Erythroblast (primary cell): ENCODE results near the gene RTF1.
"Not testable (repeated sequence)": the region's sequence is repeated elsewhere in the genome, so short reads cannot be mapped to it uniquely, and the experiment has no call there.

Source experiments
- DNase-seq, 2 experiments: peaks; one replicate each; lab custom pipeline; 2025; lab: John Stamatoyannopoulos, UW
- GATA1 ChIP-seq: IDR thresholded peaks from 2 replicates; pipeline ENCODE4 v1.6.1; 2011; ENCODE audit warnings: low read depth, mild to moderate bottlenecking, control low read depth, low read length, moderate library complexity
- POLR2A ChIP-seq: IDR thresholded peaks from 2 replicates; pipeline ENCODE4 v1.6.1; 2011; ENCODE audit warnings: mild to moderate bottlenecking, low read length

The RTF1 gene

GRCh38 chr15:41464889-41465580 lies 48.1 kb downstream of the RTF1 start:
- no peak for TF ChIP-seq GATA1
- no peak for TF ChIP-seq POLR2A

DNA sequence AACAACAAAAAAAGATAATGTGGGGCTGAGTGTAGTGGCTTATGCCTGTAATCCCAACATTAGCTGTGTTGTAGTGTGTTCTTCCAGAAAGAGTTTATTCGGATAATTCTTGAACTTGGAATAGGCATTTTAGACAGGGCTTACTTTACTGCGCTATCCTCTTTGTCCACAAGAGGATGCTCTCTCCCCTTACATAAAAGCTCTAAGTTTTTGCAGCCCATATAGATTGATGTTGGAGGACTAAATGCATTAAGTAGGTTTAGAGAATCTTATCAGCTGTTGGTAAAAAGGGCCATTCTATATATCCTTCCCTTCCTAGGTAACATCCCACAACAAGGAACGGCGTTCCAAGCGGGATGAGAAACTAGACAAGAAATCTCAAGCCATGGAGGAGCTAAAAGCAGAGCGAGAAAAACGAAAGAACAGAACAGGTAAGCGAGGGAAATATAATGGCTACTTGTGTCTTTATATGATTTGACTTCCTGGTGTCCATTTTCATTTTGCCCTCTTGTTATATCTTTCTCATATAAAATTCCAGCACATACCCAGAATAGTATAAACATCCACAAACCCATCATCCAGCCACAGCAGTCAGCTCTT lies 49.0 kb downstream of the RTF1 start:
- TF ChIP-seq POLR2A (no peak), GATA1 (no peak)
- peak; percentile 62 to 78 for DNase-seq

More at GRCh38 chr15:41464889-41465580, 48.1 kb downstream of the RTF1 start:
- DNase-seq = no peak

- no peak for DNase-seq
- no peak for TF ChIP-seq POLR2A
- TF ChIP-seq GATA1 = no peak
Observed at GRCh38 chr15:41466711-41467110, 49.8 kb downstream of the RTF1 start.

DNA sequence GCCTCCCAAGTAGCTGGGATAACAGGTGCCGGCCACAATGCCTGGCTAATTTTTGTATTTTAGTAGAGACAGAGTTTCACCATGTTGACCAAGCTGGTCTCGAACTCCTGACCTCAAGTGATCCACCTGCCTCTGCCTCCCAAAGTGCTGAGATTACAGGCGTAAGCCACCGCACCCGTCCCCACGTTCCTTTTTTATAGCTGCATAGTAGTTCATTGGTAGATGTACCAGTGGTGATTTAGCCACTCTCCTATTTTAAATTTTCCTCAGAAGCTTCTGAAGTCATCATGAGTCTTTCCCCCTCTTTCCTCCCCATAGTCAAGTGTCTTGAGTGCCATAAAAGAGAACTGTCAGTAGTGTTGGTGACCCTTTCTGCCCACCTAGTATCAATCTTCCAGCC lies 52.7 kb downstream of the RTF1 start:
- not testable (repeated sequence) for DNase-seq

GRCh38 chr15:41473418-41473817 lies 56.5 kb downstream of the RTF1 start:
- no peak for TF ChIP-seq GATA1
- no peak for TF ChIP-seq POLR2A
- DNase-seq = no peak

DNA sequence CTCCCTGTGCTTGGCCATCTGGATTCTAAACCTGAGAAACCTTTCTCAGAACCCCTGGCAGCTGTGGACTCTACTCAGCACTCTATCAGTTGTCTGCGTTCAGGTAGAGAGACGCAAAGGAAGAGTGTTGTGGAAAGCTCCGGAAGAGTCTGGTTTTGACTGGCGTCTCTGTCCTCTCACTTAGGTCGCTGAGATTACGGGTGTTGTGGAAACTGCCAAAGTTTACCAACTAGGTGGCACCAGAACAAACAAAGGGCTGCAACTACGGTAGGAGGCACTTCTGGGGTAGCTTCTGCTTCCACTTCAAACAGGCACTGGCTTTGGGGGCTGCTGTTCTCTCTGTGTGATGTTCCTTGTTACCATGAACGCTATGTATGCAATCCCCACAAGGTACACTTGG lies 57.5 kb downstream of the RTF1 start:
- DNase-seq = no peak
- TF ChIP-seq GATA1 = no peak
- no peak for TF ChIP-seq POLR2A

DNA sequence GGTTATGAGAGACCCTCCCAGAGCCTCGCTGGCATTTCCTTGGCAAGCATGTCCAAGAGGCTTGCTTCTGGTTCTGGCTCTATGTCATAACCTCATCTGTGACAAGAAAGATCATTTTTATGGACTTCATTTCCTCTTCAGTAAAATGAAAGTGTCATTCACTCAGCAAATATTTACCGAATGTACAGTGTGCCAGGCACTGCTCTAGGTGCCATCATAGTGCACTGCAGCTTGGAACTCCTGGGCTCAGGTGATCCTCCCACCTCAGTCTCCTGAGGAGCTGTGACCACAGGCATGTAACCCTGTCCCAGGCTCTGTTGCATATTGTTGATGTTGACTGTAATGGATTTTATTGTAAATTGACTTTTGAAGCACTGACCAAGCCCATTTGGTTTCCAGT lies 58.0 kb downstream of the RTF1 start:
- TF ChIP-seq POLR2A (no peak), GATA1 (no peak)
- no peak for DNase-seq

DNA sequence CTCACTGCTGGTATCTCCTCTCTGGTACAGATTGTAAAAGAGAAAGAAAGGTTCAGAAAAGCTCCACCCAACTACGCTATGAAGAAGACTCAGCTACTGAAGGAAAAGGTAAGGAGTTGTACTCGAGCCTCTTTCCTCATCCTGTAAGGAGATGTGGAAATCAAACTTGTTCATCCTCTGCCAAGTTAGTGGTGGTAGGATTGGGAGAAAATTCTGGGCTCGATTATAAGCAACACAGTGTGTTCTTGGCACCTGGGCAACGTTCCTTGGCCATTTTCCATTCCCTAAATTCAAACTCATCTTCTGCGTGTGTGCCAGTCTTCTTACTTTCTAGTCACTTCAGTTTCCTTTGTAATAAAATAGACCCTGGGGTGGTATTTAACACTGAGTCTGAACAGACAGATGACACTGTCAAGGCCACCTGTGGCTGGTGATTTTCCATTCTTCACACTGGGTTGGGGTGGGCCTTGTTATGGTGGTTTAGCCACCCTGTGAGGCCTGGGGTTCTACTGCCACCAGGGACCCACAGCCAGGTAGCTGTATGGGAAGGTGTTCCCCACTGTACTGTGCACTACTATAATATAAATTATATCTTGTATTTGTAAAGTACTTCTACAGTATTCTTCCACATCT lies 59.6 kb downstream of the RTF1 start:
- no peak for DNase-seq
- TF ChIP-seq GATA1 = no peak
- TF ChIP-seq POLR2A = no peak

DNA sequence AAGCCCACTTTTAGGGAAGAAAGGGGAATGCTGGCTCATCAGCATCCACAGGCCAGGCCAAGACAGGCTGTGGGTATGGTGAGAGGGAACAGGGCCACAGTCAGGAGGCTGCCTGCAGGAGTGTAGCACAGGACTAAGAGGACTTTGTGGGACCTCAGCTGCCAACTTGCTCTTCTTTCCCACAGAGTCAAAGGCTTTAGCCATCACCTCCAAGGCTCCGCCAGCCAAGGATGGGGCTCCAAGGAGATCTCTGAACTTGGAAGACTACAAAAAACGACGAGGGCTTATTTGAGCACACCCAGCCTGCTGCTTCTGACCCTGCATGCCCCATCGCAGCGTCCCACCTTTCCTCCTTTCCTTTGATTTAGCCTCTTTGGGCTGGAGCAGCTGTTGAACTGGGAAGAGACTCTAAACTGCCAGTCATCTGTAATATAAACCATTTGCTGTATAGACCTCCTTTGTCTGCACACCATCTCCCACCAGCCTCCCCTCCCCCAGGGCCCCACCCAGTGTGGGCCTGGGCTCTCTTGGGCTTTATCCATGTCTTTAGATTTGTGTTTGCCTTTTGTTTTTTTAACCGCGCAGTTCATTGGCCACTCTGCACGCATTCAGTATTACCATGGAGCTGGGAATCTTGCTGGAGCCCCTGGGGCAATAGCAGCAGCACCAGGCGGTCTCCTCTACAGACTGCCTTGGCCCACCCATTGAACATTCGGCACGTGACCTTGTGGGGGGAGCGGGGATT lies 63.7 kb downstream of the RTF1 start:
- no peak for TF ChIP-seq GATA1
- TF ChIP-seq POLR2A = no peak
- no peak for DNase-seq

- no peak for TF ChIP-seq POLR2A
- no peak for TF ChIP-seq GATA1
Observed at GRCh38 chr15:41482110-41482877, 65.4 kb downstream of the RTF1 start.

GRCh38 chr15:41483115-41483514 lies 66.2 kb downstream of the RTF1 start:
- no peak for DNase-seq
- TF ChIP-seq POLR2A (no peak), GATA1 (no peak)

More at GRCh38 chr15:41482110-41482877, 65.4 kb downstream of the RTF1 start:
- no peak for DNase-seq

DNA sequence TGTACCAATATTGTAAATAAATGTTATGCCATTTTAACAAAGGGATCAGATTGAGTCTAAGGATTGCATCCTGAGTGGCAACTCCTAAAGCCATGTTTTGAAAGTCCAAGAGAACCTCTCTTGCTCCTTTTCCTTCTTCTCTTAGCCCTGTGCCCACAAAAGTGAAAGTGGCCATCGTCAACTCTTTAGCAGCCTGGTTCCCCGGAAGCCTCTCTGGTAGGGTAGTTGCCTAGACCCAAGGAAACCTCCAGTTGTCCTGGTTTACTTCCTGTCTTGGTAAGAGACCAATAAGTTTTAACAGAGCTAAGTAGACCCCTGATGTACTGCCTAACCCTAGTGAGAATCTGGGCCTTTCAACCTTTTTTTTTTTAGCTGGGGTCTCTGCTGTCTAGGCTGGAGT lies 66.6 kb downstream of the RTF1 start:
- TF ChIP-seq GATA1 (no peak), POLR2A (no peak)
- no peak for DNase-seq

GRCh38 chr15:41484937-41485625 lies 68.2 kb downstream of the RTF1 start:
- DNase-seq = no peak

More at GRCh38 chr15:41484937-41485625, 68.2 kb downstream of the RTF1 start:
- no peak for TF ChIP-seq GATA1
- TF ChIP-seq POLR2A = no peak
